Measurements from ENCODE around the gene GRAMD4.
A peak's percentile ranks its signal among the peaks of the same experiment; 100 is the strongest.

Gene GRAMD4

DNA sequence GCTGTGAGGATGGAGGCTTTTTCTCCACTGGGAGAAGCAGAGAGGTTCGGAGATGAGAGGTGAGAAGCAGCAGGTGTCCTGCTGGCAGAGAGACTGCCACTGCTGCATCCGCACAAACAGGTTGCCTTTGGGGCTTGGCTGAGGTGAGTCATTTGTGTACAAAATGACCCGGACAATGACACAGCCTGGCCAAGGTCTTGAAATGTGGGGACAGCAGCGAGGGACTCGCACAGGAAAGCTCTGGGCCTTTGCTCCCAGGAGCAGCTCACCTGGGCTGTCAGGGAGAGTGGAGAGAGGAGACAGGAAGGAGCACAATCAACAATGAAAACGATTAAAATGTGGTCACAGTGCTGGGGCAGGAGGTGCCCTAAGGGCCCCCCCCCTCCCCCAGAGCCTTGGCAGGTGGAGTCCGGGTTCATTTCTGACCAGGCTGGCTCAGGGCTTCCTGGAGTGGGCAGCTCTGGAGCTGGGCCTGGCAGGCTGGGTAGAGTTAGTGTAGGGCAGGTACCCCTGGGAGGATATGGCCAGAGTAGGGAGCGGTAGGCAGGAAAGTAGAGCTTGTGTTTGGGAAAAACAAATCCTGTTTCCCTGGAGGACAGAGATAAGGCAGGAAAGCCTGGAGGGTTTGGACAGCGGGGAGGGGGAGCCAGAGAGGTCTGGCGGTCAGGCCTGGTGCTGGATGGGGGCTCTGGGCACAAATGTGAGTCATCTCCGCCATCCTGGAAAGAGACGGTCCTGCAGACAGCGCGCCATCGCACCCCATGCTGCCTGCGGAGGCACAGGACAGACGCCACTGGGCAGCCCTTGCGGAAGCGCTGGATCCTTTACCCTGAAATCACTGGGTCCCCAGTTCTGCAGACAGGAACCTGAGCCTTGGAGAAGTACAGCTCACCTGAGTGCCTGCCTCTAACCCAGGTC lies 44.9 kb upstream of the GRAMD4 start:
- in situ Hi-C loops (cut with MboI; ENCODE audit: low pct_unique_long_range_greater_than_20kb, low sequenced_read_pairs, unreplicated experiment): no loop called here
- DNase-seq (ENCODE audit: low spot score): no peak

DNA sequence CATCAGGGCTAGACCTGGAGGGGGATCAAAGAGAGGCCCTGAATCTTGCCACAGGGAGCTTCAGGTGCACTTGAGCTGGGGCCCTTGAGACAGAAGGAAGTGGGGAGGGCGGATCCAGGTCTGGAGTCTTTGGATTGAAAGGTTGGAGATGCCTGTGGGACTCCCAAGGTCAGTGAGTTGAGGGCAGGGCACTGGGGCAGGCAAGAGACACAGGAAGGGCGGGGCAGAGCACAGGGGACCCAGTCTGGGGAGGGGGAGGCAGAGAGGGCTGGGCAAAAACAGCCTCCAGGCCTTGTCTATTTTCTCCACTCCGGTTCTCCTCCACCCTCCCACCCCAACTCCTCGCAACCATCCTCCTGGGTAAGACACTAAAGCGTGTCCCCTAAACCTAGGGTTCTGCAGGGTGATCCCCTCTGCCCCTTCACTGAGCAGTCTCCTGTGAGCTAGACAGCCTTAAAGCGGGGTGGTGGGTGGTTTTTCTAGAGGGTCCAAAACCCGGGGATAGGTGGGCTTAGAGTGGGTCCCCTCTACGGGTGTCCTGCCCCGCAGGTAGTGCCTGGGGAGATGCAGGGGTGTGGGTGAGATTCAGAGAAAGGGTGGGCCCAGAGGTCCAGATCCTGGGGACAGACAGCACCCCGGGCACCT lies 44.2 kb upstream of the GRAMD4 start:
- DNase-seq (ENCODE audit: low spot score): no peak
- in situ Hi-C loops (cut with MboI; ENCODE audit: low pct_unique_long_range_greater_than_20kb, low sequenced_read_pairs, unreplicated experiment): no loop called here
- TF ChIP-seq, protein P1, sequence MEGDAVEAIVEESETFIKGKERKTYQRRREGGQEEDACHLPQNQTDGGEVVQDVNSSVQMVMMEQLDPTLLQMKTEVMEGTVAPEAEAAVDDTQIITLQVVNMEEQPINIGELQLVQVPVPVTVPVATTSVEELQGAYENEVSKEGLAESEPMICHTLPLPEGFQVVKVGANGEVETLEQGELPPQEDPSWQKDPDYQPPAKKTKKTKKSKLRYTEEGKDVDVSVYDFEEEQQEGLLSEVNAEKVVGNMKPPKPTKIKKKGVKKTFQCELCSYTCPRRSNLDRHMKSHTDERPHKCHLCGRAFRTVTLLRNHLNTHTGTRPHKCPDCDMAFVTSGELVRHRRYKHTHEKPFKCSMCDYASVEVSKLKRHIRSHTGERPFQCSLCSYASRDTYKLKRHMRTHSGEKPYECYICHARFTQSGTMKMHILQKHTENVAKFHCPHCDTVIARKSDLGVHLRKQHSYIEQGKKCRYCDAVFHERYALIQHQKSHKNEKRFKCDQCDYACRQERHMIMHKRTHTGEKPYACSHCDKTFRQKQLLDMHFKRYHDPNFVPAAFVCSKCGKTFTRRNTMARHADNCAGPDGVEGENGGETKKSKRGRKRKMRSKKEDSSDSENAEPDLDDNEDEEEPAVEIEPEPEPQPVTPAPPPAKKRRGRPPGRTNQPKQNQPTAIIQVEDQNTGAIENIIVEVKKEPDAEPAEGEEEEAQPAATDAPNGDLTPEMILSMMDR (IDR thresholded peaks at IDR 0.05; ENCODE audit: extremely low read depth, insufficient read depth, missing control alignments): no peak

More for the DNA sequence above, 44.9 kb upstream of the GRAMD4 start:
- TF ChIP-seq, protein P1 (IDR thresholded peaks at IDR 0.05; ENCODE audit: extremely low read depth, insufficient read depth, missing control alignments): no peak

DNA sequence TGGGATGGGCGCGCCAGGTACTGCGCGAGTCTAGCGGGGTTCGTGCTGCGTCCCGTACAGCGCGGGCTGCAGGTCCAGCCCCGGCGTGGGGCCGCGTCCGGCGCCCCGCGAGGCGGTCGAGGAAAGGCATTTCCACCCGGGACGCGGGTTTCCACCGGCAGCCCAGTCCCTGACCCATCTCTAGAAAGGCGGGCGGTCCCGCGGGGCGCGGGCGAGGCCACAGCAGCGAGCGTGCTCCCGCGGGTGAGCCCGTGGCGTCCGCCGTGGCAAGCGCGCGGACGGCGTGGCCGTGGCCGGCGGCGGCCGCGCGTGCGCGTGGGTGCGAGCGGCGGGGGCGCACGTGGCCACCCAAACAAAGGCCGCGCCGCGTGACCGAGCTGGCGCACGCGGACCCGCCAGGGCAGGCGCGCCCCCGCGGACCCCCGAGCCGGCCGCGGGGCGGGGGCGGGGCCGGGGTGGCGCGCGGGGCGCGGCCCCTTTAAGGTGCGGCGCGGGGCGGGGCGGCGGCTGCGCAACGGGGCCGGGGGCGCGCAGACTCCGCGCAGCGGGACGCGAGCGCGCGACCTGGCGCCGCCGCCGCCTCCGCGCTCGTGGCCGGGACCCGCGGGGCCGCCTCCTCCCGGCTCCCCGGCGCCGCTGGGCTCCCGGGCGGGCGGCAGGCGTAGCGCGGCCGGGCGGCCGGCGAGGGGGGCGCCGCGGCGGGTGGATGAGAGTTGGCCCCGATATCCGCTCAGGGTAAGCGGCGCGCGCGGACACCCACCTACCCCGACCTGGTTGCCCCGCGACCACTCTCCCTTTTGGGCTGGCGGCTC lies 43.4 kb upstream of the GRAMD4 start:
- in situ Hi-C loops (cut with MboI; ENCODE audit: low pct_unique_long_range_greater_than_20kb, low sequenced_read_pairs, unreplicated experiment): no loop called here
- peak; percentile 94 for DNase-seq (ENCODE audit: low spot score)
- TF ChIP-seq, protein P1 (IDR thresholded peaks at IDR 0.05; ENCODE audit: extremely low read depth, insufficient read depth, missing control alignments): no peak

DNA sequence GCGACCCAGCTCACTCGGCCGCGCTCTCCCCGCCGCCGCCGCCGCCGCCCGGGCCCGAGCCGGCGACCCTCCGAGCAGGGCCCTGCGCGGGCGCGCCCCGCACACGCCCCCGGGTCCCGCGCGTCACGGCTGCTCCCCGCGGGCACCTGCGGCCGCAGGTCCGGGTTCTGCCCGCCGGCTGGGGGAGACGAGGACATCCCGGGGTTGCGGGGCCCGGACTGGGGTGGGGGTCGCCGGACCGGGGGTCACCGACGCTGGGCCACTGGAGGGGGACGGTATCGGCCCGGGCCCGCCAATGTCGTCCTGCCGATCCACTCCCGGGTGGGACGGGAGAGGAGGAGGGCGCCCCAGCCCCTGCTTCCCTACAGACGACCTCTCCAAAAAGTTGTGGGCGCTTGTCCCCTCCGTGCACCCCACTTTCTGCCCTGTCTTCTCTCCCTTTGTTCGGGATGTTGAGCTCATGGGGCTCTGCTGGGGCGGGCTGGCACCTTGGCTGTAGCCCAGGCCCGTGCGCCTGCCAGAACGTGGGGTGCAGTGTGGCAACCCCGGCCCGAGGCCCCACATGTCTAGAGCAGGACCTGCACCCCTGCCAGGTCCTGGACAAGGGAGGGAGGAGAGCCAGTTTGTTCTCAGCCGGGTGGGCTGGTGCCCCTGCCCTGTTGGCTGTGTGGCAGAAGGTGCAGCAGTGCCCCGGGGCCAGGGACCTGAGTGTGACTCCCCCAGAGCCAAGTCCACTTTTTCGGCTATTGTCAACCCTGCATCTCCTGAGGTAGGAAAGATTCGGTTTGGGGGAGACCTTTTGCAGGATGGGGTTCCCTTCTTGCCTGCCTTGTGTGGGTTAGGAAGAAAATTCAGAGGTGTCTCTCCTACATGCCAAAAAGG lies 42.6 kb upstream of the GRAMD4 start:
- in situ Hi-C loops (cut with MboI; ENCODE audit: low pct_unique_long_range_greater_than_20kb, low sequenced_read_pairs, unreplicated experiment): no loop called here
- TF ChIP-seq, protein P1 (IDR thresholded peaks at IDR 0.05; ENCODE audit: extremely low read depth, insufficient read depth, missing control alignments): no peak
- DNase-seq (ENCODE audit: low spot score): peak; percentile 50

DNA sequence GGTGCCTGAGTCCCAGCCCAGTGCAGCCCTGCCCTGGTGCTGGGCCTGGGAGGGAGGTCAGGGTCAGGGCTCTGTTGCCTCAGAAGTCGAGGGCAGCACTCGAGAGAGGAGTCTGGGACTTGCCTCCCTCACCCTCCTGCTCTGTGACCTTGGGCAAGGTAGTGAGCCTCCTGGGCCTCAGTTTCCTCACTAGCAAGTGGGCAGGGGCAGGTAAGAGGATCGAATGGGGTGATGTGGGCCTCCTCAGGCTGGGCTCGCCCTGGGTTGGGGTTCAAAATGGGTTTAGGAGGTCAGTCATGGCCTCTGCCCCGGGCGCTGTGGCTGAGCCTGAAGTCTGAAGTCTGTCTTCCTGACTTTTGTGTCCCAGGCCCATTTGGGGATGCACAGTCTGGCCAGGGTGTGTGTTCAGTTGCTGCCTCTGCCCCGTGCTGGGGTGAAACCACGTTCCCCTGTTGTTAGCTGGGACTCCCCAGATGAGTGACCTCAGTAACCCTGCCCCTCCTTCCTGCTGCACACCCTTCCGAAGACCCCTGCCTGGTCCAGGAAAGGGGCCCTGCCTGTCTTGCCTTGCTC lies 41.8 kb upstream of the GRAMD4 start:
- TF ChIP-seq, protein P1 (IDR thresholded peaks at IDR 0.05; ENCODE audit: extremely low read depth, insufficient read depth, missing control alignments): no peak
- DNase-seq (ENCODE audit: low spot score): peak; percentile 45
- in situ Hi-C loops (cut with MboI; ENCODE audit: low pct_unique_long_range_greater_than_20kb, low sequenced_read_pairs, unreplicated experiment): no loop called here

All from GM13977 (cell line).